ENCODE data around the gene OR4A15. TPM values are rescaled to one million over a fixed set of nuclear protein-coding genes. Genes with fewer than 3 reads are reported as not detected.

OR4A15 gene
- not detected for polyA plus RNA-seq (ENCODE audit: insufficient read length in 3 of 3)
- long read RNA-seq, donor 1: 0 reads
- long read RNA-seq, donor 2: 0 reads
- long read RNA-seq, donor 3: 0 reads
- long read RNA-seq, donor 4: 0 reads
- long read RNA-seq, donor 5: 0 reads
- long read RNA-seq, donor 6: 0 reads
- long read RNA-seq, donor 7: 0 reads
- long read RNA-seq, donor 8: 0 reads
- long read RNA-seq, donor 9: 0 reads
- long read RNA-seq, donor 10: 0 reads
- long read RNA-seq, donor 11: 0 reads
- long read RNA-seq, donor 12: 0 reads
- long read RNA-seq, donor 13: 0 reads
- long read RNA-seq, donor 14: 0 reads
- long read RNA-seq, donor 15: 0 reads
- long read RNA-seq, donor 16: 0 reads

DNA sequence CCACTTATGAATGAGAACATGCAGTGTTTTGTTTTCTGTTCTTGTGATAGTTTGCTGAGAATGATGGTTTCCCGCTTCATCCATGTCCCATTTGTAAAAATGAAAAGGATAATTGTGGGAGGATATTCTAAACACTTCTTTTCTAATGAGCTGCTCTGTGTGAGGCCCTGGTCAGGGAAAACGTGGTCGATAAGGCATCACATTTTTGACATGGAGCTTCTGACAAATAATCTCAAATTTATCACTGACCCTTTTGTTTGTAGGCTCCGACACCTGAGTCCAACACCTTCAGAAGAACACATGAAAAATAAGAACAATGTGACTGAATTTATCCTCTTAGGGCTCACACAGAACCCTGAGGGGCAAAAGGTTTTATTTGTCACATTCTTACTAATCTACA, at the start of gene OR4A15:
OR4A15 (plus strand) TSS at position 301 of the 400 bp plus-strand sequence; CDS start at position 301, 0 bp downstream.
- DNase-seq: no peak

DNA sequence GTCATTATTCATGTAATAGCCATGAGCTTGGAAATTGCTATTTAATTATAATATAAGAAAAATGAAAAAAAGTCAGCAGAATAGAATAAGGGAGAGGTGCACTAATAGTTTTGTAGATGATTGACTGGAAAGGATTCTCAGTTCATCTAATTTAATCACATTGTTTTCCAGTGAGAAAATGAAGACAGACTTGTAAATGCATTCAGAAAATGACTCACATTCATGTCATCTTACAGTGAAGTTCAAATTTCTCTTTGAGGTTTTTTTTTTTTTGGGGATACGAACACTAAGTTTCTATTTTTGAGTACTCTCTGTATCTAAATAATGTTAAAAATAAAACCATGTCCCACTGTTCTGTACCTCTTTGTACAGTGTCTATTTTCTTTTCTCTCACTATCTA, 43.3 kb upstream of the OR4A15 start:
- no peak for DNase-seq

DNA sequence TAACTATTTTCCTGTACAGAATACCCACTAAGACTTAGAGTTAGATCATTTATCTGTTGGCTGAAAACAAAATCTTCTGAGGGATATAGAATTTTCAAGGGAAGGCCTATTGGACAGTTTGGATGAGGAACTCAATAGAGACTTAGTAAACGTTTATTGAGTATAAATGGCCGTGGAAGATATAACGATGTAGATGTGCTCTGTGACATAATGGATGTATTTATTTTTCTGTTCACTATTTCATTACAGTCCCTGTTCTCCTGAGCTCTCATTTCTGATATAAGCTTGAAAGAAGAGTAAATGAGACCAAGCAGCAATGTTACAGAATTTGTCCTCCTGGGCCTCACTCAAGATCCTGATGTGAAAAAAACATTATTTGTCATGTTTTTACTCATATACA, 24.9 kb upstream of the OR4A15 start, which contains the start of gene OR4A16:
OR4A16 (plus strand) TSS at position 301 of the 400 bp plus-strand sequence; CDS start at position 301, 0 bp downstream.
- no peak for DNase-seq

DNA sequence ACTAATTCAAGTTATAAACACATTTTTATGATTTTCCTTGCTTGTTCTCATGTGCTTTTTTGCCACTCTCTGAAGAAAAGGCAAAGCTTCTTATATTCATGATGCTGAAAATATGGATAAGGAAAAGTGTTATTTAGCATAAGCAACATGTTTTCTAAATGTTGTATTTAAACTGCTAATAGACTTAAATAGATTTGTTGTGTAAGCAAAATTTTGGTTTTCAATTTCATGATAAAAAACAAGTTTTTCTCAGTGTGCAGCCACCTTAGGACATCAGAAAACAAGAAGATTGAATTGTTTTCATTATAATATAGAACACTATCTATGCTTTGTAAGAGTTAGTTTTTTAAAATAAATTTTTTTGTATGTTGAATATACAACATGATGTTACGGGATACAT, 22.5 kb upstream of the OR4A15 start:
- DNase-seq: no peak

DNA sequence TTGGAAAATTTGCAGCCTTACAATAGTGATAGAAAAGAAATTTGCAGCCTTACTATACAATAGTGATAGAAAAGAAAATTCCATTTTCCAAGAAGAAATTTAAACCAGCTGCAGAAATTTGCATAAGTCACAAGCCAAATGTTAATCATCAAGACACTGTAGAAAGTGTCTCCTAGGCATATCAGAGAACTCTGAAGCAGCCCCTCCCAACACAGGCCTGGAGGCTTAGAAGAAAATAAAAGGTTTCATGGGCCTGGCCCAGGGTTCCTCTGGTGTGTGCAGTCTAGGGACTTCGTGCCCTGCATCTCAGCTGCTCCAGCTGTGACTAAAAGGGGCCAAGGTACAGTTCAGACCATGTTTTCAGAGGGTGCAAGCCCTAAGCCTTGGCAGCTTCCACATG, 18.7 kb upstream of the OR4A15 start:
- no peak for DNase-seq

DNA sequence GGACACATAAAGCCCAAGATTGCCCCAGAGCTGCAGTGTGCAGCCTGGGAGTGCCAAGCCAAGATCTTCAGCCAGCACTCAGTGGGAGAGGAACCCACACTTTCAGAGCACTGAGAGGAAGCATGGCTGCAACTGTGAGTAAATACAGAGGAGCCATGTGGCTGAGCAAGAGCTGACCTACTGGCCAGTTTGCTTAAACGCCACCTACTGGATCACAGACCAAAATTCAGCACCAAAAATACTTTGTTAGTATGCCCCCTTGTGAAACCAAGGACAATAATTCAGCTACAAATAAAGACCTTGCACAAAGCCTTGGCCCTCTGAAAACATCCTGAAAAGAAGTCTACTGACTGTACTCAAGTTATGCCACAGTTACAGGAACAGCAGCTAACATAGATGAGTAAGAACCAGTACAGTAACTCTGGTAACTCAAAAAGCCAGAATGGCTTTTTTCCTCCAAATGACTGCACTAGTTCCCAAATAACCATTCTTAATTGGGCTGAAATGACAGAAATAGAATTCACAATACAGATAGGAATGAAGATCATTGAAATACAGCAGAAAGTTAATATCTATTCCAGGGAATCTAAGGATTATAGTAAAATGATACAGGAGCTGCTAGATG, 10.1 kb upstream of the OR4A15 start:
- DNase-seq: no peak

DNA sequence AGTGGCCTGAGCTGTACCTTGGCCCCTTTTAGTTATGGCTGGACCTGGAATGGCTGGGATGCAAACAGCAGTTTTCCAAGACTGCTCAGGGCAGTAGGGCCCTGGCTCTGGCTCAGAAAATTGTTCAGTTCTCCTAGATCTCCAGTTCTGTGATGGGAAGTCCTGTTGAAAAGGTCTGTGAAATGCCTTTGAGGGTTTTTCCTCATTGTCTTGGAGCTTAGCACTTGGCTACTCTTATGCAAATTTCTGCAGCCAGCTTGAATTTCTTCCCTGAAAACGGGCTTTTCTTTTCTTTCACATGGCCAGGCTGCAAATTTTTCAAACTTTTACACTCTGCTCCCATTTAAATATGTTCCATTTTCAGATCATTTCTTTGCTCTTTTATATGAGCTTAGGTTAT, 33.2 kb downstream of the OR4A15 start:
- no peak for DNase-seq

Other genes with a start within 250 kb of the OR4A15 start
- gene TRIM48, start 105.8 kb upstream of the OR4A15 start, polyA plus RNA-seq (ENCODE audit: insufficient read length in 3 of 3): not detected
- gene OR4A16, start 24.8 kb upstream of the OR4A15 start, polyA plus RNA-seq (ENCODE audit: insufficient read length in 3 of 3): not detected
- not detected for gene OR4C15, start 186.5 kb downstream of the OR4A15 start, polyA plus RNA-seq (ENCODE audit: insufficient read length in 3 of 3)
- not detected for gene OR4C16, start 204.2 kb downstream of the OR4A15 start, polyA plus RNA-seq (ENCODE audit: insufficient read length in 3 of 3)
- gene OR4C11, start 239.7 kb downstream of the OR4A15 start, polyA plus RNA-seq (ENCODE audit: insufficient read length in 3 of 3): not detected